ENCODE results near the gene NPM1. TPM values are rescaled to one million over a fixed set of nuclear protein-coding genes. Genes with fewer than 3 reads are reported as not detected.

Gene NPM1
- polyA plus RNA-seq, 10 donors: 843 to 1,538 (median 1,081) TPM

DNA sequence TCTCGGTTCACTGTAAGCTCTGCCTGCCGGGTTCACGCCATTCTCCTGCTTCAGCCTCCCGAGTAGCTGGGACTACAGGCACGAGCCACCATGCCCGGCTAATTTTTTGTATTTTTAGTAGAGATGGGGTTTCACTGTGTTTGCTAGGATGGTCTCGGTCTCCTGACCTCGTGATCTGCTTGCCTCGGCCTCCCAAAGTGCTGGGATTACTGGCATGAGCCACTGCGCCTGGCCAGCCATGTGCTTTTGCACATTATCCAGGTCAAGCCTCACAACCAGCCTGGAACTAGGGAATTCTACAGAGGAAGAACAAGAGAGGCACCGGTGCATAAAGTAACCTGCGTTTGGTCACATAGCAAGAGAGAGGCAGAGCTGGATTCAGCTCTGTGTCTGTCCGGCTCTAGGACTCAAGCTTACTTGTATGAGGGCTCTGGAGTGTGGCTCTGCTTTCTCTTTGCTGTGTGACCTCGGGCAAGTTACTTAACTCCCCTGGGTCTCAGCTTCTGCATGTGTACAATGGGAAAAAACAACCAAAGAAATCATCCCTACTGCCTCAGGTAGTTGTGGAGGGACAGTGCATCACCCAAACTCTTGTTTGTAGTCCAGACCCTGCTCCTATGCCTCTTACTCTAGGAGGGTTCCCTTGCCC lies 38.1 kb downstream of the NPM1 start:
- no peak for DNase-seq

- DNase-seq: no peak
These were observed 38.6 kb downstream of the NPM1 start for GRCh38 chr5:171426266-171426665.

DNA sequence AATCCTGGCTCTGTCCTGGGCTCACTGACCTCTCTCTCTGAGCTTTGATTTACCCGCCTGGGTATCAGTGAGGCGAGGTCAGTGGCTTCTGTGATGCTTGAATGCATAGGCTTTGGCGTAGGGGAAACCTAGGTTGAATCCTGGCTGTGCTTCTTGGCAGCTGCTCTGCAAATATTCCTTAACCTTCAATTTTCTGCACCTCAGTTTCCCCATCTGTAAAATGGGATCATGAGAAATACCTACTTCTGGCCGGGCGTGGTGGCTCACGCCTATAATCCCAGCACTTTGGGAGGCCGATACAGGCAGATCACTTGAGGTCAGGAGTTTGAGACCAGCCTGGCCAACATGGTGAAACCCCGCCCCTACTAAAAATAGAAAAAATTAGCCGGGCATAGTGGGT lies 39.0 kb downstream of the NPM1 start:
- DNase-seq: no peak

DNA sequence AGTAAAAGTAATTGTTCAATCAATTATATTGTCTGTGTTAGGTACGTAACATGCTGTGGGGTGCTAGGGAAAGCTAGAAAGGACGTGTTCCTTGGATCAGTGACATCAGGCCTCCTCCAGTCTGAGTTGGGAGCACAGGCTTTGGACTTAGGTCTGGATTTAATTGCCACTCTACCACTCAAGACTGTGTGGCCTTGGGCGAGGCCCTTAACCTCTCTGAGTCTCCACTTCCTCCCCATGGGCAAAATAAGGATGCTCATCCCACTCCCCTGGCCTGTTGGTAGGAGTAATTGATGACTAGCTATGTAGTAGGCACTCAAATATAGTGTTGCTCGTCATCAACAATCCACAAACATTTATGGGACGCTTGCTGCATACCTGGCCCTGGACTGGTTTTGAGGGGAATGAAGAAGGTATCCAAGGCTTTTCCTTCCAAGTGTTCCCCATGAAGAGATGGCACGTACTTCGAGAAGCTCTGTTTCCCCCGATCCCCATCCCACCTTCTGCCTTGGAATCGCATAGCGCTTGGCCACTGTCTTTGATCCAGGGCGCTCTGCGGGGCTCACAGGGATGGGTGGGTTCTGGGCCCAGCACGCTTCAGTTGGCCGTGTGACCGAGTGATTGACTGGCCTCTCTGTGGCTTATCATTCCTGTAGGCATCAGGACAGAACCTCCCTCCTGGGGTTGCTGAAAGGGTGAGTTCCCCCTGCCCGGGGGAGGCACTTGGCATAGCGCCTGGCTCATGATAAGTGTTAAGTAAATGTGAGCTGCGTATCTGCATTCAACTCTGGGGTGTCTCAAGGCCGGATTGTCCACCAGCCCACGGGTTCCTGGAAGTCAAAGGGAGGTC lies 39.9 kb downstream of the NPM1 start:
- DNase-seq: no peak

- no peak for DNase-seq
These were observed 40.6 kb downstream of the NPM1 start for GRCh38 chr5:171428168-171428696.

DNA sequence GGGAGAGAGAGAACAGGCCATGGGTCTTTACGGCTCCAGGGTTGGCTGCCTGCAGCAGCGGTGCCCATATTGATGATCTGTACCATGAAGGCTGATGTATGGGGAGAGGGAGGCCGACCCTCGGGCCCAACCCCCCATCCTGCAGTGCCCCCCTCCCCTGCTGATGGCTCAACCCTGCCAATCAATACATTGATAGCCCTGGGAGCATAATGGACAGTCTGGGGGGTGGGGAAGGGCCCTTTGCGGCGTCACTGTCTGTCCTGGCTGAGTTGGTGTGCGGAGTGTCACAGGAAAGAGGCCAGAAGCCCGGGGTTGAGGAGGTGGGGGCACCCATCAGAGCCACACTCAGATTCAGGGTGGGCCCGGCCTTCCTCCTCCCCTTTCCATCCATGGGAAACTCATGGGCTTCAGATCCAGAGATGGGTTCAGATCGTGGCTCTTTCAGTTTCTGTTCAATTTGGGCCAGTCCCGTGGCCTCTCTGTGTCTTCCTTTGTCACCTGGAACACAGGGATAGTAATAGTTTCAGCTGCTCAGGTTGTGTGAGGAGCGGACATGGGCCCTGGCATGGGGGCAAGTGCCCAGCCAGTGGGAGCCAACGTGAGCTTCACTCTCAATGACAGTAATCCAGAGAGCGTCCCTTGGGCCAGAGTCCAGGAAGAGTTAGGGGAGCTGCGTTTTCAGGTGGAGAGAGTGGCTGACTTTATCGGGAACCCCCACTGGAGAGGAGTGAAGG lies 41.3 kb downstream of the NPM1 start:
- no peak for DNase-seq

- DNase-seq: no peak
These were observed 41.9 kb downstream of the NPM1 start for GRCh38 chr5:171429543-171429910.

DNA sequence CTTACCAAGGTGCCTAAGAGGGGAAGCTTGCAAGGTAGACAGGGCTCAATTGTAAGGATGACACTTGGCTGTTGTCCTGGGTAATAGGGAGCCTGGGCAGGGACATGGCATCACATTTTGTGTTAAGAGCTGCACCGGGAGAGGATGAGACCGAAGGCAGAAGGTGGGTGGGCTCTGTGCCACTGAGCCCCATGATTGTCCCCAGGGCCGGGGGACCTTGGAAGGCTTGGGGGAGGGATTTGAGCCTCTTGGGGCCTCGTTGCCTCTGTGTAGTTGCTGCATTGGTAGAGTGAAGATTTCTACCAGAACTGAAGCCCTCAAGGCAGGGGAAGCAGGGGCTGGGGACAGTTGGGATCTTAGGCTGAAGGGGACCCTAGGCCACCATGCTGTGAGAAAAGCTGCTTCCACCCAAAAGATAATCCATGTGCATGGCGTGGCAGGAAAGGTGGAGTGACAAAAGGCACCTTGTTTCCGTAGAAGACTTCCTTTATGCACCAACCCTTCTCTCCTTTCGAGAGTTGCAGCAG lies 43.7 kb downstream of the NPM1 start:
- no peak for DNase-seq

DNA sequence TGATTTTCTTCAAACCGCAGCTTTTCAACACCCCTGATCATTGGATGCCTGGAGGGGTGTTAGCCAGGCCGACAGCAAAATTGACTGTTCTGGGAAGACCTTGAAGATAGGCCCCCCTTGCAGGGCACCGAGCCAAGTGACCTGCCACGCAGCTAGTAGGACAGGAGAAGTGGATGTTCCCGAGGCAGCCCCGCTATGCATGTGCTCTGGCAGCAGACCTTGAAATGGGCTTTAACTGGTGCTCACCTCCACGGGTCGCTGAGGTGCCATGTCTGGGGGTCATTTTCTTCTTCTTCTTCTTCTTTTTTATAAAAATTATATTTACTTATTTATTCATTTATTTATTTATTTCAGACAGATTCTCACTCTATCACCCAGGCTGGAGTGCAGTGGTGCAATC lies 44.4 kb downstream of the NPM1 start:
- no peak for DNase-seq

GRCh38 chr5:171432583-171433351 lies 45.1 kb downstream of the NPM1 start:
- no peak for DNase-seq

GRCh38 chr5:171433352-171433698 lies 45.7 kb downstream of the NPM1 start:
- no peak for DNase-seq

DNA sequence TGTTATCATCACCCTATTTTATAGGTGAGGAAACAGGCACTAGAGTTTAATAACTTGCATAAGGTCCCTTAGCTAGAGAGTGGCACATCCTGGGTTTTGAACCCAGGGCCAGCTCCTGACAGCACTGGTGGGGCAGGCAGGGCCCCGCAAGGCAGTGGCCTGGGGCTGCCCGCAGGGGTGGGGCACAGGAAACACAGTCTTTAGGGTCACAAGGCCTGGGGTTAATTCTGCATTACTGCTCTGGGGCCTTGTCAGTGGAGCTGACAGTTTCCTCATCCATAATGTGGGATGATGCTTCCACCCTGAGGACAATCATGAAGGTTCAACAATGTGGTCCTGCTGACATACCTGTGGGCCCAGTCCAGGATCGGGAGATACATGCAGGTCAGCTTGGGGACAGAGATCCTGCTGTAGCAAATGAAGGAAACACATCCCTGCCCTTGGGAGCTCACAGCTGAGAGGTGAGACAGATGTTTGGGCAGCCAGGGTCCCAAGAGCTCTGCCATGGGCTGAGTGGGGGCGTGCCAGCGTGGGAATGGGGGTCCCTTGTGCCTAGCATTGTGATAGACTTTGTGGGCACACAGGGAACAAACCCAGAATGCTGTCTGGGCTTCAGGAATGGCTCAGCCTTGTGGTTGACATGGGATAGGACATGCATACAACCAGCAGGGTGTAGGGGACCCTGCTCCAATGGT lies 46.5 kb downstream of the NPM1 start:
- no peak for DNase-seq

GRCh38 chr5:171434874-171435273 lies 47.2 kb downstream of the NPM1 start:
- DNase-seq: no peak

GRCh38 chr5:171435908-171436307 lies 48.3 kb downstream of the NPM1 start:
- no peak for DNase-seq

- DNase-seq: no peak
These were observed 49.2 kb downstream of the NPM1 start for GRCh38 chr5:171436804-171437285.

DNA sequence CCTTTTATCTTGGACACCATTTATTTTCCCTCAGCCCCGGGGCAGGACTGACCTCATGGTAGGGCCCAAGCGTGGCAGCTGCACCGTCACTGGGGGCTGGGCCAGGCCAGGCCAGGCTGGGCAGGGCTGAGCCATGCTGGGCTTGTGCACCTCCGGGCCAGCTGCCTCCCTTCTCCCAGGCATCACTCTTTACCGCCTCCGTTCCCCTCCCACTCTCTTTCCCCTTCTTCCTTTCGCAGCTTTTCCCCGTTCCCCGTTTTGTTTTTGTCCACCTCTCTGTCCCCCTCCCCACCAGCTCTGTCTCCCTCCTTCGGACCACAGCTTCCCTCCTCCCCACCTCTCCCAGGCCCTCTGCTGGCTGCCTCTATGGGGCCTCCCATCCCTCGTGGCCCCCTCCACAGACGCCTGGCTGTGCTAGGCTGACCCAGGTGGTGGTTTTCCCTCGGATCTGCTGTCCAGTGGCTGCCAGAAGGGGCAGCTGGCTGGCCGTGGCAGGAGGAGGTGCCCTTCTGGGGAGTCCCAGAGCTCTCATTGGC lies 49.7 kb downstream of the NPM1 start:
- no peak for DNase-seq

DNA sequence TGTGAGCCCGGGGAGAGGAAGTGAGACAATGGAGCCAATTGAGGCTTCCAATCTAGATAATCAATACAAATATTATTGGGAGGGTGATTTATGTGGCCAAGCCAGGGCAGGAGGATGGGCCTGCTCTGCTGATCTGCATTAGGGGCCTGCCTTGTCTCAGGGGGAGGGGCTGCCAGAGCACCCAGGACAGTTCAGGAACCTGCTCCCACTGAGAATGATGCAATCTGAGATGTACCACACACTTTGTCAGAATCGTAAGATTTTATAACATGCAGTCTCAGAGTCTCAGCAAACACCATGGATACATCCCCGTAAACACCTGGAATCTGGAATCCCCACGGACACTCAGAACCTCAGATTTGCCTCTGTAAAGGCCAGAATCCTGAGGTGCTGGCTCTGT lies 51.1 kb downstream of the NPM1 start:
- no peak for DNase-seq

DNA sequence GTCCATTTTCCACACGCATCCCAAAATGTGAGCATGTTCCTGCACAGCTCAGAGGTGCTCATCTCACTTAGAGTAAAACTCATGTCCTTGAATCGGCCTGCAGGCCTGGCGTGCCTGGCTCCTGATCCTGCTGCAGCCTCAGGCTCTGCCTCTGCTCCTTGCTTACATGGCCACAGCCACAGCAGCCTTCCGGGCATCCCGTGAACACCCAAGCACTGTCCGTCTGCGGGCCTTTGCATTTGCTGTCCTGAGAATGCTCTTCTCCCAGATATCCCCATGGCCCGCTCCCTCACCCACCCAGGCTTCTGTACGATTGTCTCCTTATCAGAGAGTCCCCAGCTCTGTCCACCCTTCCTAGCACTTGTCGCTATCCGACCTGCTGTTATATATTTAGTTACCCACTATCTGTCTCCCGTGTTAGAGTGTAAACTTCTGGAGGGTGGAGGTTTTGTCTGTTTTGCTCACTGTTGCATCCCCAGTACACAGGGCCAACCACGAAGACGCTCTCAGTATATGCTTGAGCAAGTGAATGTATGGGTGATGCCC lies 53.7 kb downstream of the NPM1 start:
- DNase-seq: no peak

DNA sequence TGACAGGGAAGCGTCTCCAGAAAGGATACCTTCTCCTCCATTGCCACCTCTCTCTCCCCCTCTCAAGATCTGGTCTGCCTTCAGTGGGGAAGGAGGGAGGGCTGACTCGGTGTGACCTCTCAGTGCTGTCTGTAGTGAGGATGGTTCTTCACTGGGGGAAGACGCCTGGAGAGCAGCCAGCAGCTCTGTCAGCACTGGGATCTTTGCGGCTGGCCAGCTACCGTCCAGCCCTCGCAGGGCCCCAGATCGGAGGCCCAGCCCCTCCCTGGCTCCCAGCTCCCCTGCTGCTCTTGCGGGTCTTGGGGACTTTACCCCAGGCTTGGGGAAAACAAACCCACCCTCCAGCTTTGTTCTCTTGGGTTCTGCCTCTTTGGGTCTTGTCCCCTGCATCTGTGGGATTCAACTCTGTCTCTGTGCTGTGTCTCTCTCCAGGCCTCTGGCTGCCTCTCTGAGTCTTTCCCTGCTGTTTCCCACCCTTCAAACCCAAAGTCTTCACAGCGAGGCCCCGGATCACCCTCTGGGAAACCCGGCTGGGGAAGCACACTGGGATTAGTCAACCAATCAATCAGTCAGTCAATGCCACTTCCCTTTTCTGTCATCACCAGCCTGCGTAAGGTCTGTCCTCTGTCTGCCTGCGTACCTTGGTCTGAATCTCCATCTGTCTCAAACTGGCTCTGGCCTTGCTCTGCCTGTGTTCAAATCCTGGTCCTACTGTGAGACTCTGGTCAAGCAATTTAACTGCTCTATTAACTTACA lies 54.8 kb downstream of the NPM1 start:
- peak; percentile 36 to 84 (median 61) for DNase-seq

All from muscle of back (tissue), 11 donors.